ENCODE data around the gene MGP.
A peak's percentile ranks its signal among the peaks of the same experiment; 100 is the strongest.

The MGP gene

DNA sequence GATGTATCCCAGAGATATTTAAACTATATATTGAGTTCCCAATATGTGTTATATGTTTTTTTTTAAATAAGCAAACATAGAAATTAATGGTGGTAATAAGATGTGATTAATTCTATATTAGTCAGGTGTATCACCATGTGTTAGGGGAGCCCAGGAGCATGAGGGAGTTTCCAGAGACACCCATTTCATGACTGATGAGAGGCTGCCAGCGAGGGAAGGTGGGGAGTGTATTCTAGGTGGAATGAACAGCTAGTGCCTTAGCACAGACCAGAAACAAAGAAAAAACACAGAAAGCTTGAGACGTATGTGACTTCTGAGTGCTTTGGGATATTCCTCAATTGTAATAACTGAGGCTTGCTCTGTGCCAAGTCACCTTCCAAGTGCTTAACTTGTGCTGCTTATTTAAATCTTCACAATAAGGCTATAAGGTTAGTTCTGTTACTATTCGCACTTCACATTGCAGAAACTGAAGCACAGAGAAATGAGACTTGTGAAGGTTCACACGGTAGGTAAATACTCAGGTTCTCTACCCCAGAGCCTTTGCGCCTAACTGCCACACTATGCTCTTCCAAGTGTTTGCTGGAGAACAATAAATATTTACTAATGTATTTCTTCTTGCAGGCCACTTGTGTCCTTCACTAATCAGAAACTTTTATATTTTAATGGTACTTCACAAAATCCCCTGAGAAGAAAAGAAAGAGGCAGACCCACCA, 17.9 kb upstream of the MGP start:
- DNase-seq (ENCODE audit: low spot score): no peak

DNA sequence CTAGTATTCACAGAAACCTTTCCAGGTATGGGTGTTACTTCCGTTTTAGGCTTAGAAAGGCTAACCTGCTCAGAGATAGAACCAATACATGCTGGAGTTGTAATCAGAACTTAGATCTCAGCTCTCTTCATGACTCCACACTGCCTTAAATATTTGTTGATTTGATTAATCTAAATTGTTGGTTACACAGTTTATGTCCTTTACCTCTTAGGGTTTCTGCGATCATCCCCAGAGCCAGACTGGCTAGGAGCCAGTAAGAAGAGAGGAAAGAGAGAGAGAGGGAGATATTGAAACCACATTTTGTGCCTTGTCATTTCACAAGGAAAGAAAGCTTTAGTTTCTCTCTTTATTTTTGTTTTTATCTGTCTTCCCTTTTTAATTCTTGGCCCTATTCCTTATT, 16.8 kb upstream of the MGP start:
- no peak for DNase-seq (ENCODE audit: low spot score)

DNA sequence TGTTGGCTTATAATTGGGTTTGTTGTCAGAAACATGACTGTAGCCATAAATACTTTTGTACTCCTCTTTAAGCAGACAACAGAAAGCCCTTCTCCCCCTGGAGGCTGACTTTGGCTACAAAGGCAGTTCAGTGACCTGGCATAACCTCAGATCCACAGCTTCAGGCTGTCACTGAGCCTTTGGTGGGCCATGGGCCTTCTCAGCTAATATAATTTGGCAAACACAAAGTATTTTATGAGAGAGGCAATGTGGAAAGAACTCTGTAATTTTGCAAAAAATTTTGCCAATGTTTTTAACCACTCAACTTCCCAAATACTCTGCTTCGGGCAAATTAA, 15.5 kb upstream of the MGP start:
- no peak for DNase-seq (ENCODE audit: low spot score)

DNA sequence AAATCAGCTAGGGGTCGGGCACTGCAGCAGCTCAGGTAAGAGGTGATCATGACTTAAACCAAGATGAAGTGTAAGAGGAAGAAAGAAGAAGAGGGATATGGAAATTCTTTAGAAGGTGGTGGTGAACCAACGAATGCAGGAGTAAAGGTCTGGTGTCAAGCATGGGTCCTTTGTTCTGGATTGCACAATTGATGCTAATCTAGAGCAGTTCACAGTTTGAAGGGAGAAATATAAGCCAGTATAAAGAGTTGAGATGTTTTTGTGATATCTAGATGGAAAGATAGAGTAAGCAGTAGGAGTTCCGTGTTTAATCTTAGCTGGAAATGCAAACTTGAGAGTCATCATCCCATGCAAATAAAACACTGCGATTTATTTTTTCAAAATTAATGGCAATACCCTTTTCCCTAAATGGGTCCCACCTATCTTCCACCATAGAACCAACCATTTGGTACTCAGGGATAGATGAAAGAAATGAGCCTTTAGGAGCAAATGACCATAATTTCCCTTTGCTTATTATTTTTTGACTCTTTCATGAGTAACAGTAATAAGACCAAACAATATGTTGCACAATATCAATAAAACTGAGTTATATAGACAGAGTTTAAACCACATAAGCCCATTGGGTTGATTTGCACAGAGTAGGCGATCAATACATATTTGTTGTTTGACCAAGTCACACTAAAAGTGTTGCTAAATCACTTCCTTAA, 15.0 kb upstream of the MGP start:
- no peak for DNase-seq (ENCODE audit: low spot score)

DNA sequence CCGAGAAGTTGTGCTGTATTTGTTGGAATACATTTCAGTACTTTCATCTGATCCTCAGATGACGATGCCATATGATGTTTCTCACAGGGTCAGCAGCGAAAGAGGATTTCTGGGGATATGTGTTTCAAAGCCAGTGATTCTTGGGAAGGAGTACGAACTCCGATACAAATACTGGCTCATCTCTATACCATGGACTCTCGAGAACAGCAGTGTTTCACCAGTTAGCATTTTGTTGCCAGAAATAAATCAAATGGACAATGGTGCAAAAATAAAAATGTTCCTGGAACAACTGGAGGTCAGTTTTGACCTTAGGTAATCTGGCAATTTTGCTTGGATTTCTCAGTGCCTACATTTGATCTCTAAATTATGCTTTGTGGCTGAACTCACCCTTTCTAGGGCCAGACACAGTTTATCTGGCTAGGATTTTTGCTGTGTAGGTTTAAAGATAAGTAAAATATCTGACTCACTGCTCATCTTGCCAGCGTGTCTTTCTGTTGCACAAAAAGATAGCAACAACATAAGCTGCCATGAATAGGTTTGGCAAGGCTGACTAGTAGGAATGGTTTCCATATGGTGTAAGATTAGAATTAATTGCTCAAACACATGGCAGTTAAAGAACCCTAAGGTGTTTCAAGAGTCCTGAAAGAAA, 11.0 kb upstream of the MGP start:
- DNase-seq (ENCODE audit: low spot score): peak; percentile 13

DNA sequence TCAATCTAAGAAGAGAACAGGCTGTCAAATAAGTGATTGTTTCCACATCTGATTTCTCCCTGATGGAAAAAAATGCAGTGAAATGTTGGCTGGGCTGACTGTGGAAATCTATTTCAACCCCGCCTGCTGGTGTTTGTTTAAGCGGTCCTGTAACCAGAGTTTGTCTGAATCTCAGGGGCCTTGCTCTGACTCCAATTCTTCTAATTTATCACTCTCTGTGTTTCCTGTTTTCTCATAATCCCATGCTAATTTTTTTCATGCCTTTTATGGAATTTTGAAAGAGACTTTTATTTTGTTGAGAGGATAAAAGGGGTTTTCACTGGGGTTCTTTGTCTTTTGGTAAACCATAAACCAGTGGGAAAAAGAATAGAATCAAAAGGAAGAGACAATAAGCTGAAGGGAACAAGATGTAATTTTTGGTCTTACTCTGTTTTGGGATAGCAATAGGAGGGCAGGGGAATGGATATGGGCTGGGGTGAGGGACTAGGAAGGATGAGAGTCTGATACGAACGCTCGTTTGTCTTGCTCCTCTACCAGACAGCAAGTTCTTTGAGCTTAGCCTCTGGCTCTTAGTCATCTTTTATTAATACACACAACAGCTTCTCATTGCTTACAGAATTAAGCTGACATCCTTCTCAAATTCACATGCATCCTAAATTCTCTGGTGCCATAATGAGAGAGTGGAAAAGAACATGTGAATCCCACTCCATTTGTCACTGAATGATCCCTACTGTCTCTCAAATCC, 8.0 kb upstream of the MGP start:
- no peak for DNase-seq (ENCODE audit: low spot score)

DNA sequence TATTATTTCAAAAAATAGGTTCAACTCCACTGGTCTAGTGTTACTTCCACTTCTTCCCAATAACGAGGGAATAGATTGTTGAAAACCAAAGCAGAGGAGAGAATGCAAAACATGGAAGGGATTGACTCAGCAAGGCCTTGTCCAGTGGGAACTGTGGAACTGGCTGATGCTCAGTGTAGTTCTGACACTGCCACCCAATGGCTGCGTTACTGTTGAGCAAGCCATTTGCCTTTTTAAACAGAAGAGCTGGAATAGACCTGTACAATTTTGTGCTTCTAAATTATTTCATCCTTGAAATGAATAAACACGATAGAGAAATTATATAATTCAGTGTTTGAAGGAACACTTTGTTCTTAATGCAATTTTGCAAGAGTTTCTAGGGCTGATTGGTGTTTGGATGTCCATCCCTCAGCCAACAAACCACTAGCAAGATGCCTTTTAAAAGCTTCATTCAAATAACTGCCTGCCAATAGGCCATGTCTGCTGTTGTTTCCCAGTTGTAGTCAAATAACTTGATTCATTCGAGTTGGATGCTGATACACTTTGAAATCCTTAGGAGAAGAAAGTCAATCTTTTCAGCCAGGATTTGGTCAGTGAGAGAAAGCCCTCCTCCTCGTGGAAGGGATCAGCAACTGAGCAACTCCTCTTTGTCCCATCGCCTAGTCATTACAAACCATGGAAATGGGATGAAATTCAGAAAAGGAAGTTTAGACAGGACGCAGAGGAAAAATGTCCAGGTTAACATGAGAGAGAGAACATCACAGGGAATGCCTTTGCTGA, 7.3 kb upstream of the MGP start:
- peak; percentile 13 for DNase-seq (ENCODE audit: low spot score)

DNA sequence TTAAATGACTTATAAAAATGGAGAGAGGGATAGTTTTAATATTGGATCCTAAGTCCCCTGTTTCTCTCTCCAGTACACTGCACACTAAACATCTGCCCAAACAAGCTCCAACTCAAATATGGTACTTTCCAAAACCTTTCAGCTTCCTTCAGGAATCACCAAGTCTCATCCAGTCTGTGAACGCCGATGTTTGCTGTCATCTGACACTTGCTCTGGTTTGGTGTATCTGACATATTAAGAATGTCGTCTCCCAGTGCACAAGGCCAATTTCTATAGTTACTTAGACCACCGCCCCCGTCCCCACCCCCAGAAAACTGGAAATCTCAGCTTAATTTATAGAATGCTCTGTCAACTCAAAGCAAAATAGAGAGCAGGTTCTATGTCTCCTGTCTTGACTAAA, 5.0 kb upstream of the MGP start:
- DNase-seq (ENCODE audit: low spot score): no peak

DNA sequence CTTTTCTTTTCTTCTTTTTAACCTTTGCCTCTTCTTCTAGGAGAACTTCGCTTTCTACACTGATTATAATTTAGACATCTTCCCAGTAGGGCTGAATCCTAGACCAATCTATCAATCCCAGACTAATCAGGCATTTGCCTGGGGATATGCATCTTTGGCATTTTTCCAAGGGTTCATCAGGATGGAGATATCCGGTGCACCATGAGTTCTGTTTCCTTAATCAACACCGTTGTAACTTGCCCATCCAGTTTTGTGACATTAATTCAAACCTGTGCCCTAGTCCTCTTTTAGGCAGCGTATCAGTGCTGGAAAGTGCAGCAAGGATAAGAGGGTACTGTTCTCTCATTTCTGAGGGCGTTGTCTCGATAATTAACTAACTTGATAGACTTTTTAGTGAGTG, 617 bp upstream of the MGP start:
- DNase-seq (ENCODE audit: low spot score): no peak

DNA sequence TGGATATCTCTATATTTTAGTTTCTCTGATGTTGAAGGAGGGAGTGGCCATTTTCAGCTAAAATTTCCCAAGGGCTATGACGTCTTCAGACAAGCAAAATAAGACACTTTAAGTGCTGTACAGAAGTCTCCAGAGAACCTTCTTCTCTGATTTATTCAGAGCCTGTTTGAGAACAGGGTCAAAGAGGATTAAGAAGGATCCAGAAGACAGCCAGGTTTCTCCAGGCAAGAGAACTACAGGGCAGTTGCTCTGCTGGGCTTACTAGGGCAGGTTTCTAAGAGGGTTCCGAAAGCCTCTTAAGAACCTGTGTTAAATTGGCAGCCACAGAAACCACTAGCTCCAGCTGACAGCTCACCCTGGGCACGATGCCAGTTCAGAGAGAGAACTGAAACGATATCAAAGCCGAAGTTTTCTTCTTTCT, 1.2 kb downstream of the MGP start:
- DNase-seq (ENCODE audit: low spot score): peak; percentile 34

DNA sequence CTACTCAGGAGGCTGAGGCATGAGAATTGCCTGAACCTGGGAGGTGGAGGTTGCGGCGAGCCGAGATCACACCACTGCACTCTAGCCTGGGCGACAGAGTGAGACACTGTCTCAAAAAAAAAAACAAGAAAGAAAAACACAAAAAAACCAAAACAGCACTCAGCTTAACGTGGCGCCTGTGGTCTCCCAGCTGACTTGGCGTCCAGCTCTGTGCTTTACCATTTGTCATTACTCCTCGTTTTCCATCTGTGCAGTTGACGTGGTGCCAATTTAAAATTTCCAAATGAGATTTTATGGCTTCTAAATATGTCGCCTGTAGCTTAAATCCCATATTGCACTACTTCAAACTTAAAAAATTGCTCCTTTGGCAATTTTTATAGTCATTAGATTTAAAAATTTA, 2.0 kb downstream of the MGP start:
- no peak for DNase-seq (ENCODE audit: low spot score)

DNA sequence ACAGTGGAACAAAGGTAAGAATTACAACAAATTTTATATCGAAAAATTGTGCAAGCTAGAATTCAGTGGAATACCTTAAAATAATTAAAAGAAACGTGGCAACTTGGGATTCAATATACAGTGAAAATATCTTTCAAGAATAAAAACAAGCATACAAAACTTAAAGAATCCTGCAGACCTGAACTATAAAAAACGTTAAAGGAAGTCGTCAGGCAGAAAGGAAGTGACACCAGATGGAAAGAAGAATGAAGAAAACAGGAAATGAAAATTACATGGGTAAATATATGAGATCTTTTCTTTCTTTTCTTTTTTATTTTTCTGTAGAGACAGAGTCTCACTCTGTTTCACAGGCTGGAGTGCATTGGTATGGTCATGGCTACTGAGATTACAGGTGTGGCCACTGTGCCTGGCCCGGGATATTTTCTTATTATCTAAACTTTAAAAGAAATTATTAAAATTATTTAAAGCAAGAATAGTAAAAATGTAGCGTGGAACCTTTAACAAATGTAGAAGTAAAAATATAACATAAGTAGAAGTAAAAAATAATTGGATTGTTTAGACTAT, 4.7 kb downstream of the MGP start:
- DNase-seq (ENCODE audit: low spot score): no peak

DNA sequence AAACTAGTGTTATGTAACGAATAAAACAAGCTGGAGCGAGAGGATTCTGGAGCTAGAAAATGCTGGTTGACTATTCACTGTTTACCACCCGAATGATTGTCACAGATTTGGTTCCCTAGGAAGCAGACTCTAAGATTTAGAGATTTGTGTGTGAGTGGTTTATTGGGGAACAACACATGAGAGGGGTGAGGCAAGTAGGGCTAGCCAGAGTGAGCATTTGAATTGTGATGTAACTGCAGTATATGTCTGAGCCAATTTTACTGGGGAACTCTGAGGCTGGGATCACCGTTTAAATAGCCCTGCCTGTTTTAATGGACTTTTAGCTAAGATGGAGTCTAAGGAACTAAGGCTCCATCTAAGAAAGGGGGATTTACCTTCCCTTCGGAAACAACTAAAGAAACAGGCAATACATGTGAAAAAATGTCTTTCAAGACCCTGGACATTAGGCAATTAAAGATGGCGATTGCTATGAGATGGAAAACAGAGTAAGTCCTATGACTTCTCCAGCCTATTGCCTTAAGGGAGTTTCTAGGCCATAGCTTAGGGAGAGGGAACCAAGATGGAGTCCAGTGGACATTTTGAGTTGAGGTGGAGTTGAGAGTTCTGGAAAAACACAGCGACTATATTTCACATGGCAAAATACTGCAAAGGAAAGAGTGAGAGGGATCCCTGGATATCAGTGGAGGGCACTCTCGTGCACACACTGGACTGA, 6.3 kb downstream of the MGP start:
- DNase-seq (ENCODE audit: low spot score): no peak

DNA sequence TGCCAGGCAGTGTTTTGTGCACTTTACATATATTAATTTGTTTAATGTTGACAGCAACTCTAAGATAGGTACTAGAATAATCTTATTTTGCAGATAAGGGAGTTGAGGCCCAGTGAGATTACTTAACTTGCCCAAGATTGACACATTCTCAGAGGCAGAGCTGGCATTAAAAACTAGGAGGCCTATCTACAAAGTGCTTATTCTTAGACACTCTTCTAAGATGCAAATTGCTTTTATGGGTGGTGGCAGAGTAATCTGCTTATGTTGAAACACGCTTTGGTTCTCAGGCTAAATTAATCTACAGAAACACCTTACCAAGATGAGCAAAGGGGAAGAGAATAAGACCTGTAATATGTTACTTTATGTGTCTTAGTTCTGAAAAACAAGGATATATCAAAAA, 7.2 kb downstream of the MGP start:
- DNase-seq (ENCODE audit: low spot score): no peak

DNA sequence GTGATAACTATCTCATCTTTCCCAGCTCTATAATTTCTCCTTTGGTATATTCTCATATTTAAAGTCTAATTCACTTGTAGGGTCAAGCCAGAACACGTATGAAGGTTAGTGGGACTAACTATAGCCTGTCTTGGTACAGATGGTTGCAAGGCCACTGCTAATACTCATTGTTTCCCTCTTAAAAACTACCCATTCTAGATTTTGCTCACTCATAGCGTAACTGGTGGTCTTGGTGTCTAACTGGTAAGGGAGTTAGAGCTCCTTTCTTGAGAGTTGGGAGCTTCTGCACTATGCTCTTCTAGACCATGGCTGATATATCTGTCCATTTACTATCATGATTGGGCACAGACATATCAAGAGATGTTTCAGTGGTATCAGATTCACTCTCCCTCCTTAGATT, 8.8 kb downstream of the MGP start:
- DNase-seq (ENCODE audit: low spot score): no peak

DNA sequence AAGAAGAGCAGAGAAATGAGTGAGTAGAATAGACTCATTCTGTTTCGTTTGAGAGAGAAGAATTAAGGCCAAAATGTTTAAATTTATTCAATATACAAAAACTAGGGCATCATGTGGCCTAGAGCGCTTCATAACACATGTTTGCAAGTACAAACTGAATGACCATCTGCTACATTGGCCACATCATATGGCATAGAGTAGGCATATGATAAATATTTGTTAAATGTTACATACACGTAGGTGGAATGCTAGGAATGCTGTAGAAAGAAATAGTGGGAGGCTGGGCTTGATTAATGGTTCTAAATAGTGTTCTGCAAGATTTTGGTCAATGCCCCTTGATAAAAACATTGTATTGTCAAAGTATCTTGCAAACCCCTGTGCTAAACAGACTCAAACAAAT, 10.8 kb downstream of the MGP start:
- no peak for DNase-seq (ENCODE audit: low spot score)

DNA sequence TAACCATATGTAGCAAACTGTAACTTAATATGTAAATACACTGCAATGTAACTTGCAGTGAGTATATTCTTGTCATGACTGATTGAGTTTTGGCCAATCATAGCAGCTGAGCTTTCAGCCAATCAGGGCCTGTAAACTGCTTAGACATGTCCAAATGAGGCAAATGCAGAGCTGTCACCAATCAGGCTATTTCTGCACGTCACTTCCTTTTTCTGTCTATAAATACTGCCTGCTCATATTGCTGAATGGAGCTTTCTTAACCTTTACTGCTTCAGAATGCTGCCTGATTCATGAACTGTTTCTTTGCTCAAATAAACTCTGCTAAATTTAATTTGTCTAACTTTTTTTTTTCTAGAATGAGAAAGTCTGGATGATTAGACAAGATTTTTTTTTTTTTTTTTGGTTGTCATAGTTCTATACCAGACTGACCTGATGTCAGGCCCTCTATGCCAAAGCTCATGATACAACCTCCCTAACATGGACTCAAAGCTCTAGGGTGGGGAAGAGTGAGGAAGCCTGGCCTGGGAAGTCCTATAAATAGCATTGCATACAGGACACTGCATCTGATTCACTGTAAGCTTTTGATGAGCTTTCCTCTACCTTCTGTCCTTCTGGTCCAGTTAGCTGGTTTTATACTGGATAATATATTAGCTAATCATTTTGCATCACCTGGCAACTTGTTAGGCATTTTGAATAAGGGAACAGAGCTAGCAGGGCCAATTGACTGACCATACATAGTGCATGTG, 12.0 kb downstream of the MGP start:
- no peak for DNase-seq (ENCODE audit: low spot score)

DNA sequence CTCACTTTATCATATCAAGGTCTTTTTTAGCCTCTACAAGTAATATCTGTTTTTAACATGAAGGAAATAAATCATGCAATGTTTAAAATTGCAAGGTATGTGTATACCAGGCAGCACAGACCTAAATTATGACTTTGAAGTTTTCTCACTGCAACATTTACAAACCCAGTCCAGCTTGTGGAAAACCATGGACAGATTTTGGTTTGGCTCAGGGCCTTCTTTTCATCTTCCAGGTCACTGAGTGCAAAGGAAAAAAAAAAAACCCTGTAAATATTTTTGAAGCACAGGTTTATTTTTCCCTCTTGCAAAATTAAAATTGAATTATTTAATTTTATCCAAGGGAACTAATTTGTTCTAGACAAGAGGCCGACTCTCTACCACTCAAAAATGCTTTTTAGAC, 13.8 kb downstream of the MGP start:
- no peak for DNase-seq (ENCODE audit: low spot score)

DNA sequence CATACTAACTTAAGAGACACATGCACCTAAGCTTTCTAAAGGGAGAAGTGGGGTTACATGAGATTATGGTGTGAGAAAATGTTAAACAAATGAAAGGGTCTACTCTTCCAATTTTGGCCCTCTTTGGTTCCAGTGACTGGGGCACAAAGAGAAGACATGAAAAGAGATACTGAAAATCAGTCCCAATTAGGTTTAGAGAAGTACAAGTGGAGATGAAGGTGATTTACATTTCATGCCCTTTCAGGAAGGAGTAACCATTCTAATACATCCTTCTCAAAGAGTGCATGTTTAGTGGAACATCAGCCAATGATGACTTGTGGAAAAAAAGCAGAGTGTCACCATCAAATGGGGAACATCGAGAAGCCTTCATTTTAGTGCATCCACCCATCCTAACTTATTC, 14.4 kb downstream of the MGP start:
- no peak for DNase-seq (ENCODE audit: low spot score)

DNA sequence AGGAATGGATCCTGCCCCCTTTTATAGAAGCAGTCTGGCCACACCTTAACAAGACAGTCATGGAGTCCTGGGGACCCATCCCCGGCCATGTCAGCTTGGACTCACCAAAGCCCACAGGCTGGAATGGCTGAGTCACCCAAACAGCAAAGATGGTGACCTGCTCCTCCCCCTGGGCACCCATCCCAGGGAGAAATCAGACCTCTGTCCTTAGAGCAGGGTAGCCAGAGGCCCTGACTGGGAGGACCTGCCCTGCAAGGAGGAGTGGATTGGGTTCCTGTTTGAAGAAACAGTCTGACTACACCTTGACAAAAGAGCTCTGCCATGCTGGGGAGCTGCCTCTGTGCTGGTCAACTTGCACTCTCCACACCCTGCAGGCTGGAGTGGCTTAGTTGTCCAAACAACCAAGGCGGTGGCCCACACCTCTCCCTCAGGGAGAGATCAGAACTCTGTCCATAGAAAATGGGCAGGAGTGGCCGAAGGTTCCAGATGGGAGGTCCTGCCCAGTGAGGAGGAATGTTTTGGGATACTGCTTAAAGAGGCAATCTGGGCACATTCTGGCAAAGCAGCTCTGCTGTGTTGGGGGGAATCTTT, 16.6 kb downstream of the MGP start:
- DNase-seq (ENCODE audit: low spot score): no peak

All from AG08395 (cell line).